Measurements from ENCODE around the gene TMEM106C. TPM values are rescaled to one million over a fixed set of nuclear protein-coding genes. Genes with fewer than 3 reads are reported as not detected.

TMEM106C gene
- total RNA-seq, 1 experiment from 2014 or later: 48.3 TPM

DNA sequence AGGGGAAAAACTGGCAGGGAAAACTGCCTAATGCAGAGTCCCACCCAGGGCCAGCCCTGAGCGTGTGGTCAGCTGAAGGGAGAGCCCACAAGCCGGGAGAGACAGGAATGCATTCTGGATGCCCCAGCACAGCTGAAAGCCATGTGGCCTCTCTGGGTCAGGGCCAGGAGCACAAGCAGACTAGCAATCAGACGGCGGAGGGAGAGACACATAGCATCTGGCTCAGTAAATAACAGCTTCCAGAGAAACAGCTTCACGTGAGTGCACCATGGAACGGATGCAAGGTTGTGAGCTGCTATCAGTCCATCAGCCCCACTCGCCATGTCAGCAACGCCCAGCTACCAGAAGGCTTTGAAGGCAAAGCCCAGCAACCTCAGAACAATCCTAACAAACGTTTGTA is 28.2 kb upstream of the TMEM106C start (continued):
- TF ChIP-seq HMGA2 (CRISPR knock-in tag; IDR thresholded peaks at IDR 0.05): no peak
- TF ChIP-seq, protein P1, sequence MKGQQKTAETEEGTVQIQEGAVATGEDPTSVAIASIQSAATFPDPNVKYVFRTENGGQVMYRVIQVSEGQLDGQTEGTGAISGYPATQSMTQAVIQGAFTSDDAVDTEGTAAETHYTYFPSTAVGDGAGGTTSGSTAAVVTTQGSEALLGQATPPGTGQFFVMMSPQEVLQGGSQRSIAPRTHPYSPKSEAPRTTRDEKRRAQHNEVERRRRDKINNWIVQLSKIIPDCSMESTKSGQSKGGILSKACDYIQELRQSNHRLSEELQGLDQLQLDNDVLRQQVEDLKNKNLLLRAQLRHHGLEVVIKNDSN (CRISPR knock-in tag; IDR thresholded peaks at IDR 0.05): no peak
- TF ChIP-seq ERG (CRISPR knock-in tag; IDR thresholded peaks at IDR 0.05): no peak
- TF ChIP-seq ARID4B (CRISPR knock-in tag; IDR thresholded peaks at IDR 0.05; ENCODE audit: borderline replicate concordance): no peak
- TF ChIP-seq, protein P2, sequence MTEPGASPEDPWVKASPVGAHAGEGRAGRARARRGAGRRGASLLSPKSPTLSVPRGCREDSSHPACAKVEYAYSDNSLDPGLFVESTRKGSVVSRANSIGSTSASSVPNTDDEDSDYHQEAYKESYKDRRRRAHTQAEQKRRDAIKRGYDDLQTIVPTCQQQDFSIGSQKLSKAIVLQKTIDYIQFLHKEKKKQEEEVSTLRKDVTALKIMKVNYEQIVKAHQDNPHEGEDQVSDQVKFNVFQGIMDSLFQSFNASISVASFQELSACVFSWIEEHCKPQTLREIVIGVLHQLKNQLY (CRISPR knock-in tag; IDR thresholded peaks at IDR 0.05): no peak
- no peak for TF ChIP-seq ESRRA (CRISPR knock-in tag; IDR thresholded peaks at IDR 0.05; ENCODE audit: borderline replicate concordance)
- TF ChIP-seq, protein P3, sequence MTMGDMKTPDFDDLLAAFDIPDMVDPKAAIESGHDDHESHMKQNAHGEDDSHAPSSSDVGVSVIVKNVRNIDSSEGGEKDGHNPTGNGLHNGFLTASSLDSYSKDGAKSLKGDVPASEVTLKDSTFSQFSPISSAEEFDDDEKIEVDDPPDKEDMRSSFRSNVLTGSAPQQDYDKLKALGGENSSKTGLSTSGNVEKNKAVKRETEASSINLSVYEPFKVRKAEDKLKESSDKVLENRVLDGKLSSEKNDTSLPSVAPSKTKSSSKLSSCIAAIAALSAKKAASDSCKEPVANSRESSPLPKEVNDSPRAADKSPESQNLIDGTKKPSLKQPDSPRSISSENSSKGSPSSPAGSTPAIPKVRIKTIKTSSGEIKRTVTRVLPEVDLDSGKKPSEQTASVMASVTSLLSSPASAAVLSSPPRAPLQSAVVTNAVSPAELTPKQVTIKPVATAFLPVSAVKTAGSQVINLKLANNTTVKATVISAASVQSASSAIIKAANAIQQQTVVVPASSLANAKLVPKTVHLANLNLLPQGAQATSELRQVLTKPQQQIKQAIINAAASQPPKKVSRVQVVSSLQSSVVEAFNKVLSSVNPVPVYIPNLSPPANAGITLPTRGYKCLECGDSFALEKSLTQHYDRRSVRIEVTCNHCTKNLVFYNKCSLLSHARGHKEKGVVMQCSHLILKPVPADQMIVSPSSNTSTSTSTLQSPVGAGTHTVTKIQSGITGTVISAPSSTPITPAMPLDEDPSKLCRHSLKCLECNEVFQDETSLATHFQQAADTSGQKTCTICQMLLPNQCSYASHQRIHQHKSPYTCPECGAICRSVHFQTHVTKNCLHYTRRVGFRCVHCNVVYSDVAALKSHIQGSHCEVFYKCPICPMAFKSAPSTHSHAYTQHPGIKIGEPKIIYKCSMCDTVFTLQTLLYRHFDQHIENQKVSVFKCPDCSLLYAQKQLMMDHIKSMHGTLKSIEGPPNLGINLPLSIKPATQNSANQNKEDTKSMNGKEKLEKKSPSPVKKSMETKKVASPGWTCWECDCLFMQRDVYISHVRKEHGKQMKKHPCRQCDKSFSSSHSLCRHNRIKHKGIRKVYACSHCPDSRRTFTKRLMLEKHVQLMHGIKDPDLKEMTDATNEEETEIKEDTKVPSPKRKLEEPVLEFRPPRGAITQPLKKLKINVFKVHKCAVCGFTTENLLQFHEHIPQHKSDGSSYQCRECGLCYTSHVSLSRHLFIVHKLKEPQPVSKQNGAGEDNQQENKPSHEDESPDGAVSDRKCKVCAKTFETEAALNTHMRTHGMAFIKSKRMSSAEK (CRISPR knock-in tag; IDR thresholded peaks at IDR 0.05; ENCODE audit: borderline replicate concordance): no peak
- no peak for TF ChIP-seq FOXP1 (CRISPR knock-in tag; IDR thresholded peaks at IDR 0.05; ENCODE audit: borderline replicate concordance)
- TF ChIP-seq ZBTB21 (CRISPR knock-in tag; IDR thresholded peaks at IDR 0.05; ENCODE audit: borderline replicate concordance): no peak
- TF ChIP-seq JAZF1 (CRISPR knock-in tag; IDR thresholded peaks at IDR 0.05): no peak

DNA sequence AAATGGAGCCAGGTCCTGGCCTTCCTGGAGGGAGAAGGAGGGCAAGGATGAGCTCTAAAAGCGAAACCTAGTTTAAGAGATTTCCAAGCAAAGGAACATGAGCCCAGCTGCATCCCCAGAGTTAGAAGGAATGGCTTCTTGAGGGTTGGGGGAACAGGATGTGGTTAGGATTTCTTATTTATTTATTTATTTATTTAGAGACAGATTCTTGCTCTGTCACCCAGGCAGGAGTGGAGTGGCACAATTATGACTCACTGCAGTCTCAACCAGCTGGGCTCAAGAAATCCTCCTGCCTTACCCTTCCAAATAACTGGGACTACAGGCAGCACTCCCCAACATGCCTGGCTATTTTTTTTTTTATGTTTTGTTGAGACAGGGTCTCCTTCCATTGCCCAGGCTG is 25.3 kb upstream of the TMEM106C start:
- Mint-ChIP-seq H3K36me3 (no peaks in the 10 kb centered on the region), H3K9me3 (no peaks in the 10 kb centered on the region), H3K4me3 (no peak overlapping the region), H3K27ac (no peak overlapping the region), H3K4me1 (peaks cover 14% of the 10 kb centered on the region), H3K27me3 (ENCODE audit: low read depth) (peaks cover 23% of the 10 kb centered on the region)
- ATAC-seq (no peak), DNase-seq (ENCODE audit: low spot score) (no peak)
- POLR2A ChIA-PET: no interaction called here
- CTCF ChIA-PET: interaction anchor here (0.5 to 2.1 kb wide), 4 partner anchors 8 to 1209 kb away, joined by 3 to 13 read pairs (median 6); partner anchors contain the start of gene VDR
- TF ChIP-seq ZNF425 (CRISPR knock-in tag; conservative IDR thresholded peaks at IDR 0.05) (no peak), ZMAT4 (CRISPR knock-in tag; IDR thresholded peaks at IDR 0.05) (no peak), NFYB (CRISPR knock-in tag; conservative IDR thresholded peaks at IDR 0.05; ENCODE audit: low read depth) (no peak), CDX4 (CRISPR knock-in tag; IDR thresholded peaks at IDR 0.05; ENCODE audit: borderline replicate concordance) (no peak), ZNF317 (CRISPR knock-in tag; IDR thresholded peaks at IDR 0.05; ENCODE audit: borderline replicate concordance, low read depth) (no peak), ZNF671 (CRISPR knock-in tag; IDR thresholded peaks at IDR 0.05) (no peak), OVOL2 (CRISPR knock-in tag; IDR thresholded peaks at IDR 0.05; ENCODE audit: borderline replicate concordance) (no peak), ZBTB21 (CRISPR knock-in tag; IDR thresholded peaks at IDR 0.05; ENCODE audit: borderline replicate concordance) (no peak), ZNF263 (CRISPR knock-in tag; IDR thresholded peaks at IDR 0.05; ENCODE audit: low read depth) (no peak)
